WERI-Rb-1 (cell line): ENCODE data around the gene TMEFF2.

ENCODE experiments used
- DNase-seq: peaks from one replicate; pipeline ENCODE4 v3.0.0-alpha.2; 2020
- H3K27ac ChIP-seq: fragments of 250-450 bp; sonication (Bioruptor Pico); 2 replicates; pipeline ENCODE4 v1.5.1; 2020; ENCODE audit warnings: mild to moderate bottlenecking, moderate library complexity
- H3K27me3 ChIP-seq: fragments of 250-450 bp; sonication (Bioruptor Pico); 2 replicates; pipeline ENCODE4 v1.5.1; 2021; ENCODE audit warnings: mild to moderate bottlenecking, low read depth, moderate library complexity; ENCODE audit not compliant: insufficient read depth, severe bottlenecking
- H3K36me3 ChIP-seq: fragments of 250-450 bp; sonication (Bioruptor Pico); 2 replicates; pipeline ENCODE4 v1.5.1; 2020; ENCODE audit warnings: mild to moderate bottlenecking, moderate library complexity
- H3K4me3 ChIP-seq: 2 replicates; pipeline ENCODE4 v1.5.1; 2011; ENCODE audit warnings: low read depth, mild to moderate bottlenecking, control low read depth, low read length
- H3K9me3 ChIP-seq: fragments of 250-450 bp; sonication (Bioruptor Pico); 2 replicates; pipeline ENCODE4 v1.5.1; 2021; ENCODE audit warnings: mild to moderate bottlenecking, moderate library complexity; ENCODE audit not compliant: severe bottlenecking
- CTCF ChIP-seq: IDR thresholded peaks from 2 replicates; pipeline ENCODE4 v1.5.1; 2011; ENCODE audit warnings: low read depth, mild to moderate bottlenecking, control low read depth, inconsistent platforms, low read length

Gene TMEFF2

GRCh38 chr2:192183296-192183695, 11.4 kb downstream of the TMEFF2 start:
- DNase-seq = no peak
- H3K27me3 ChIP-seq = no peaks in the 10 kb centered on the region

GRCh38 chr2:192166946-192167345, 27.8 kb downstream of the TMEFF2 start:
- no peaks in the 10 kb centered on the region for H3K9me3 ChIP-seq
- no peak overlapping the region for H3K4me3 ChIP-seq
- no peaks in the 10 kb centered on the region for H3K36me3 ChIP-seq
- no peak for DNase-seq
- TF ChIP-seq CTCF = no peak
- H3K27ac ChIP-seq = no peak overlapping the region
- H3K27me3 ChIP-seq = no peaks in the 10 kb centered on the region

More at GRCh38 chr2:192183296-192183695, 11.4 kb downstream of the TMEFF2 start:
- no peaks in the 10 kb centered on the region for H3K36me3 ChIP-seq
- no peak overlapping the region for H3K4me3 ChIP-seq
- H3K27ac ChIP-seq = no peak overlapping the region
- H3K9me3 ChIP-seq = no peaks in the 10 kb centered on the region
- TF ChIP-seq CTCF = no peak

- H3K9me3 ChIP-seq = no peaks in the 10 kb centered on the region
- no peak overlapping the region for H3K4me3 ChIP-seq
- TF ChIP-seq CTCF = no peak
- H3K27me3 ChIP-seq = no peaks in the 10 kb centered on the region
- no peak overlapping the region for H3K27ac ChIP-seq
- no peaks in the 10 kb centered on the region for H3K36me3 ChIP-seq
- DNase-seq = no peak
Observed at GRCh38 chr2:192165842-192166241, 28.9 kb downstream of the TMEFF2 start.

- Histone ChIP-seq H3K9me3 (no peaks in the 10 kb centered on the region), H3K27ac (no peak overlapping the region), H3K36me3 (no peaks in the 10 kb centered on the region), H3K4me3 (no peak overlapping the region), H3K27me3 (no peaks in the 10 kb centered on the region)
- TF ChIP-seq CTCF = peak; percentile 59
- DNase-seq = peak; percentile 66
Observed at GRCh38 chr2:192162392-192163042, 32.2 kb downstream of the TMEFF2 start.

- Histone ChIP-seq H3K4me3 (no peak overlapping the region), H3K9me3 (no peaks in the 10 kb centered on the region), H3K27ac (no peak overlapping the region), H3K36me3 (no peaks in the 10 kb centered on the region), H3K27me3 (no peaks in the 10 kb centered on the region)
- no peak for DNase-seq
- no peak for TF ChIP-seq CTCF
Observed at GRCh38 chr2:192161656-192162290, 33.0 kb downstream of the TMEFF2 start.
